GM23248 (cell line): ENCODE measurements around the gene PCSK5. TPM values are rescaled to one million over a fixed set of nuclear protein-coding genes. Genes with fewer than 3 reads are reported as not detected.

ENCODE experiments used
- DNase-seq: peaks from one replicate; pipeline ENCODE4 v3.0.0-alpha.2; 2015
- H2AFZ ChIP-seq: fragments of 200-600 bp; sonication (generic); 2 replicates; pipeline ENCODE4 v1.6.1; 2016; ENCODE audit warnings: antibody characterized with exemption
- H3F3A ChIP-seq: fragments of 200-600 bp; sonication (generic); 2 replicates; pipeline ENCODE4 v1.6.1; 2016; ENCODE audit warnings: mild to moderate bottlenecking, antibody characterized with exemption, mixed run types; ENCODE audit not compliant: insufficient read depth
- H3K27ac ChIP-seq: fragments of 200-600 bp; sonication (generic); 2 replicates; pipeline ENCODE4 v1.5.1; 2016; ENCODE audit warnings: mild to moderate bottlenecking
- H3K27me3 ChIP-seq: fragments of 200-600 bp; sonication (generic); replicated peaks from 2 replicates; pipeline ENCODE4 v1.6.1; 2016; ENCODE audit warnings: mild to moderate bottlenecking; ENCODE audit not compliant: insufficient read depth
- H3K36me3 ChIP-seq: fragments of 200-600 bp; sonication (generic); 2 replicates; pipeline ENCODE4 v1.6.1; 2016; ENCODE audit warnings: low read depth, mild to moderate bottlenecking
- H3K4me1 ChIP-seq: fragments of 200-600 bp; sonication (generic); 2 replicates; pipeline ENCODE4 v1.6.1; 2016; ENCODE audit warnings: mild to moderate bottlenecking; ENCODE audit not compliant: insufficient read depth
- H3K4me2 ChIP-seq: fragments of 200-600 bp; sonication (generic); one replicate; pipeline ENCODE4 v1.6.1; 2016; ENCODE audit warnings: mild to moderate bottlenecking; ENCODE audit not compliant: unreplicated experiment
- H3K4me3 ChIP-seq: fragments of 200-600 bp; sonication (generic); 2 replicates; pipeline ENCODE4 v1.5.1; 2016; ENCODE audit warnings: mild to moderate bottlenecking
- H3K79me2 ChIP-seq: fragments of 200-600 bp; sonication (generic); 2 replicates; pipeline ENCODE4 v1.6.1; 2016; ENCODE audit warnings: mild to moderate bottlenecking; ENCODE audit not compliant: insufficient read depth
- H3K9ac ChIP-seq: fragments of 200-600 bp; sonication (generic); 2 replicates; pipeline ENCODE4 v1.6.1; 2016; ENCODE audit warnings: mild to moderate bottlenecking
- H3K9me2 ChIP-seq: fragments of 200-600 bp; sonication (generic); 2 replicates; pipeline ENCODE4 v1.6.1; 2016; ENCODE audit warnings: mixed run types, mild to moderate bottlenecking, moderate library complexity; ENCODE audit not compliant: insufficient read depth
- H3K9me3 ChIP-seq: fragments of 200-600 bp; sonication (generic); one replicate; pipeline ENCODE4 v1.6.1; 2017; ENCODE audit warnings: low read depth
- H4K20me1 ChIP-seq: fragments of 200-600 bp; sonication (generic); 2 replicates; pipeline ENCODE4 v1.6.0; 2016; ENCODE audit not compliant: insufficient read depth
- EZH2 ChIP-seq: fragments of 200-600 bp; sonication (generic); IDR thresholded peaks from 2 replicates; pipeline ENCODE4 v1.6.1; 2018; ENCODE audit warnings: antibody characterized with exemption, mild to moderate bottlenecking; ENCODE audit not compliant: insufficient read depth, poor library complexity, severe bottlenecking
- EZH2phosphoT487 ChIP-seq: fragments of 200-600 bp; sonication (generic); IDR thresholded peaks from 2 replicates; pipeline ENCODE4 v1.6.1; 2018; ENCODE audit warnings: antibody characterized with exemption, moderate library complexity, mild to moderate bottlenecking, low read depth; ENCODE audit not compliant: insufficient read depth
- WGBS, 2 experiments: methylation state at CpG; one replicate each; pipeline ENCODE4 v1.1.6; 2015 to 2017; ENCODE audit warnings: low lambda C conversion rate in 2 of 2, low coverage in 1 of 2; ENCODE audit errors: missing lambda C conversion rate in 2 of 2; 5-methylcytosine and 5-hydroxymethylcytosine counted together
- in situ Hi-C: fragments of 300-500 bp; cut with MboI; formaldehyde crosslinking; loops from 2 replicates; pipeline ENCODE4 v1.15.0; 2020
- polyA plus RNA-seq: library from polyadenylated mRNA; unstranded; fragments of >200 nt; fragmentation: Nextera tagmentation; extraction: Ambion mirVana; gene quantifications from 2 replicates; pipeline ENCODE4 v1.2.1, GENCODE V29; 2016
- total RNA-seq: library from RNA; depleted of rRNA; stranded (reverse); fragments of >200 nt; shearing (Covaris generic); gene quantifications from 2 replicates; pipeline ENCODE4 v1.2.3, GENCODE V29; 2014

Gene PCSK5
- total and polyA plus RNA-seq, 2 experiments from 2014 or later: 2.3 to 3.9 TPM

GRCh38 chr9:75979362-75979761, 88.9 kb downstream of the PCSK5 start:
- in situ Hi-C loops: no loop called here

GRCh38 chr9:75983319-75984045, 93.0 kb downstream of the PCSK5 start:
- 89 to 96% methylated on average over 4 of the region's 4 CpGs for WGBS, 2 experiments
- no peak overlapping the region for H3K27ac ChIP-seq
- no peaks in the 10 kb centered on the region for H3K79me2 ChIP-seq
- no peaks in the 10 kb centered on the region for H3K9me3 ChIP-seq
- H3K27me3 ChIP-seq: no peaks in the 10 kb centered on the region
- no peak overlapping the region for H3K4me3 ChIP-seq
- no peaks in the 10 kb centered on the region for H3K36me3 ChIP-seq
- H2AFZ ChIP-seq: no peak overlapping the region
- no peaks in the 10 kb centered on the region for H4K20me1 ChIP-seq
- TF ChIP-seq EZH2phosphoT487 (no peak), EZH2 (no peak)
- H3K9me2 ChIP-seq: no peaks in the 10 kb centered on the region
- no peaks in the 10 kb centered on the region for H3F3A ChIP-seq
- H3K4me2 ChIP-seq: no peak overlapping the region
- 0 out of 2 replicates have a peak, but pooled peaks cover 8% of the 10 kb centered on the region for H3K4me1 ChIP-seq
- in situ Hi-C loops: no loop called here
- H3K9ac ChIP-seq: no peak overlapping the region
- DNase-seq: no peak

More at GRCh38 chr9:75979362-75979761, 88.9 kb downstream of the PCSK5 start:
- H3K4me3 ChIP-seq: no peak overlapping the region
- H3F3A ChIP-seq: no peaks in the 10 kb centered on the region
- DNase-seq: peak; percentile 34
- no peak overlapping the region for H2AFZ ChIP-seq
- H3K27me3 ChIP-seq: no peaks in the 10 kb centered on the region
- H4K20me1 ChIP-seq: no peaks in the 10 kb centered on the region
- no peak overlapping the region for H3K27ac ChIP-seq
- 0 out of 2 replicates have a peak, but pooled peaks cover 8% of the 10 kb centered on the region for H3K4me1 ChIP-seq
- H3K9me3 ChIP-seq: no peaks in the 10 kb centered on the region
- no peaks in the 10 kb centered on the region for H3K36me3 ChIP-seq
- no peaks in the 10 kb centered on the region for H3K9me2 ChIP-seq
- no peak overlapping the region for H3K4me2 ChIP-seq
- H3K79me2 ChIP-seq: no peaks in the 10 kb centered on the region
- no peak for TF ChIP-seq EZH2phosphoT487
- TF ChIP-seq EZH2: no peak
- no peak overlapping the region for H3K9ac ChIP-seq
- WGBS, 2 experiments: 69 to 72% methylated on average over 4 of the region's 4 CpGs

DNA sequence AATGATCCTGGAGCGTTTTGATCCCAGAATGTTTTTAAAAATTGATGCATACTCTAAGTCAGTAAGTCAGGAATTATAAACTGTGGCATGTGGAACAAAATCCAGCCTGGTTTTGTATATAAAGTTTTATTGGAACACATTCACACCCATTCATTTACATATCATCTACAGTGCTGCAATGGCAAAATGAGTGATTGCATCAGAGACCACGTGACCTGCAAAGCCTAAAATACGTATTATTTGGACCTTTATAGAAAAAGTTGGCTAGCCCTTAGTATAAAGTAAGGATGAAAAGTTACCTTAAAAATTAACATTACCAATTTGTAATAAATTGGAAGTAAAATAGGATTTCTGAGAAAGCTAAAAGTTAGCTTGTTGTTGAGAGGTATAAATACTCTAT, 95.0 kb downstream of the PCSK5 start:
- Histone ChIP-seq H3K9me2 (no peaks in the 10 kb centered on the region), H3K4me1 (no peaks in the 10 kb centered on the region), H2AFZ (no peak overlapping the region), H3K9me3 (no peaks in the 10 kb centered on the region), H3K79me2 (no peaks in the 10 kb centered on the region), H3K27ac (no peak overlapping the region), H3F3A (no peaks in the 10 kb centered on the region), H4K20me1 (no peaks in the 10 kb centered on the region), H3K36me3 (no peaks in the 10 kb centered on the region), H3K4me3 (no peak overlapping the region), H3K9ac (no peak overlapping the region), H3K27me3 (no peaks in the 10 kb centered on the region), H3K4me2 (no peak overlapping the region)
- WGBS, 2 experiments: 87 to 90% methylated on average over 3 of the region's 3 CpGs
- no peak for DNase-seq
- in situ Hi-C loops: no loop called here
- TF ChIP-seq EZH2phosphoT487 (no peak), EZH2 (no peak)

DNA sequence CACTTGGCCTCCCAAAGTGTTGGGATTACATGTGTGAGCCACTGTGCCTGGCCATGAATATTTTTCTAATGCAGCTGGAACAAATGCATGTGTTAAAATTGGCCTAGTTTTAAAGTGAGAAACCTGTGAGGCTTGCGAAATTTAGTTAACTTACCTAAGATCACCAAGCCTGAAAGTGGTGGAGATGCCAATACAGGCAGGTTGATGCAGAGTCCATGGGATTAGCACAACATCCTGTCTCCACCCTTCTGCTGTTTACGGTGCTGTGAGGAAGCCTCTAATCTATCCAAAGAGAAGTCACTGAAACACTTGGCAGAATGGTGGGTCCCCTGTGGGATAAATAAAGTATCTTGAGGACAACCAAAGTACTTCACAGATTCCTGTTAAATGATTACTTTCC, 98.2 kb downstream of the PCSK5 start:
- Histone ChIP-seq H3K36me3 (no peaks in the 10 kb centered on the region), H3K9me3 (no peaks in the 10 kb centered on the region), H3K27me3 (no peaks in the 10 kb centered on the region), H3K4me1 (peaks cover 8% of the 10 kb centered on the region), H3K79me2 (no peaks in the 10 kb centered on the region), H3K9me2 (no peaks in the 10 kb centered on the region), H3K9ac (no peak overlapping the region), H2AFZ (no peak overlapping the region), H3K27ac (no peak overlapping the region), H3K4me2 (no peak overlapping the region), H4K20me1 (no peaks in the 10 kb centered on the region), H3F3A (no peaks in the 10 kb centered on the region), H3K4me3 (no peak overlapping the region)
- DNase-seq: no peak
- in situ Hi-C loops: no loop called here
- 67 to 74% methylated on average over 2 of the region's 2 CpGs for WGBS, 2 experiments
- TF ChIP-seq EZH2phosphoT487: no peak
- TF ChIP-seq EZH2: no peak
